HG03159 (cell line): ENCODE results near the gene UCK2.
A peak's percentile ranks its signal among the peaks of the same experiment; 100 is the strongest.

Source experiments
- ATAC-seq: cut with Tn5 transposase; IDR thresholded peaks from one replicate; pipeline ENCODE4 v1.9.1; 2021; ENCODE audit warnings: mild to moderate bottlenecking, moderate library complexity; ENCODE audit not compliant: unreplicated experiment

UCK2 gene

GRCh38 chr1:165854101-165854845 is 26.9 kb downstream of the UCK2 start:
- ATAC-seq, result no peak

- ATAC-seq, result no peak
These were observed 27.8 kb downstream of the UCK2 start for GRCh38 chr1:165855010-165855838.

GRCh38 chr1:165856021-165856420 is 28.6 kb downstream of the UCK2 start:
- ATAC-seq, result no peak

- no peak for ATAC-seq
These were observed 29.2 kb downstream of the UCK2 start for GRCh38 chr1:165856606-165857005.

- peak; percentile 96 for ATAC-seq
These were observed 29.8 kb downstream of the UCK2 start for GRCh38 chr1:165857046-165857801.

GRCh38 chr1:165858364-165858823 is 31.0 kb downstream of the UCK2 start:
- no peak for ATAC-seq

- no peak for ATAC-seq
These were observed 31.8 kb downstream of the UCK2 start for GRCh38 chr1:165858967-165859845.

GRCh38 chr1:165860065-165860464 is 32.7 kb downstream of the UCK2 start:
- ATAC-seq, result no peak

- ATAC-seq, result no peak
These were observed 34.5 kb downstream of the UCK2 start for GRCh38 chr1:165861911-165862310.

- no peak for ATAC-seq
These were observed 35.0 kb downstream of the UCK2 start for GRCh38 chr1:165862448-165862847.

- ATAC-seq, result no peak
These were observed 35.9 kb downstream of the UCK2 start for GRCh38 chr1:165863346-165863745.

GRCh38 chr1:165865633-165866340 is 38.4 kb downstream of the UCK2 start:
- no peak for ATAC-seq

- ATAC-seq, result no peak
These were observed 41.9 kb downstream of the UCK2 start for GRCh38 chr1:165869343-165869742.

GRCh38 chr1:165871311-165872067 is 44.1 kb downstream of the UCK2 start:
- peak; percentile 70 for ATAC-seq

- ATAC-seq, result no peak
These were observed 46.1 kb downstream of the UCK2 start for GRCh38 chr1:165873481-165873880.

GRCh38 chr1:165874643-165875042 is 47.2 kb downstream of the UCK2 start:
- no peak for ATAC-seq

GRCh38 chr1:165875171-165875570 is 47.8 kb downstream of the UCK2 start:
- ATAC-seq, result no peak

GRCh38 chr1:165875604-165876003 is 48.2 kb downstream of the UCK2 start:
- ATAC-seq, result no peak

GRCh38 chr1:165876121-165876520 is 48.7 kb downstream of the UCK2 start:
- ATAC-seq, result peak; percentile 52
